GM19043 (cell line): ENCODE measurements around the gene MAPK7.

Experiments
- ATAC-seq: cut with Tn5 transposase; IDR thresholded peaks from one replicate; pipeline ENCODE4 v1.9.1; 2021; ENCODE audit warnings: low read depth; ENCODE audit not compliant: unreplicated experiment

The MAPK7 gene

DNA sequence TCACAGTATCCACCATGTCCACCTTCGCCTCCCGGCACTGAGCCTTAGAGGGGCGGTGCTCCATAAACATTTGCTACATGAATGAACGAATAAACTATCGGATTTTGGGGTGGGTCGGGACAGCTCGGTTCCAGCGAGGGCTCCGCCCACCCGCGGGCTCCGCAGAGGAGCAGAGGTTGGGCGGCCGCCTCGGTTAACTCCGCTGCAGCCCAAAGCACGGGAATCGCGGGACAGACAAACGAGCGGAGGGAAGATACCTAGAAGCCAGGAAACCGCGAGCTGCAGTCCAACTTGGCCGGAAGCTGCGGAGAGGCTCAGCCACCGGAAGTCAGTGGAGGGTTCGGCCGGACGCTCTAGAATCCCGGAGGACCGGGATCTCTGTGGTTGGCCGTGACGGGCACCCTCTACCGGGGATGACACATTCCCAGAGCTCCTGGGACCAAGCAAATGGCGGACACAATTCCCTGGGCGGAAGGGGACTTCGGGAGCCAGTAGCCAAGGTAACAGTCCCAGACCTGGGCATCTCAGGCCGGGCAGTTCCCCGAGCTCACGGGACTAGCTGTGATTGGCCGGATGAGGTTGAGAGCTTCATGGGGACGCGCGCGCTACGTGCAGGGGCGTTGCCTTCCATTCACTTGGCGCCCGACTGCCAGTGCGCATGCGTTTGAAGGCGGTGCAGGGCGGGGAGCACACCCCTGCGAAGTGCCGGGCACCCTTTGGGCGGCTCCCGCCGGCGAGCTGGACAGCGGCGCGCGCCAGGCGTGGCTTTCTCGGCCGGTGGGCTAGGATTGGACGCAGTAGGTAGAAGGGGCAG, 489 bp upstream of the MAPK7 start:
- peak; percentile 94 for ATAC-seq

DNA sequence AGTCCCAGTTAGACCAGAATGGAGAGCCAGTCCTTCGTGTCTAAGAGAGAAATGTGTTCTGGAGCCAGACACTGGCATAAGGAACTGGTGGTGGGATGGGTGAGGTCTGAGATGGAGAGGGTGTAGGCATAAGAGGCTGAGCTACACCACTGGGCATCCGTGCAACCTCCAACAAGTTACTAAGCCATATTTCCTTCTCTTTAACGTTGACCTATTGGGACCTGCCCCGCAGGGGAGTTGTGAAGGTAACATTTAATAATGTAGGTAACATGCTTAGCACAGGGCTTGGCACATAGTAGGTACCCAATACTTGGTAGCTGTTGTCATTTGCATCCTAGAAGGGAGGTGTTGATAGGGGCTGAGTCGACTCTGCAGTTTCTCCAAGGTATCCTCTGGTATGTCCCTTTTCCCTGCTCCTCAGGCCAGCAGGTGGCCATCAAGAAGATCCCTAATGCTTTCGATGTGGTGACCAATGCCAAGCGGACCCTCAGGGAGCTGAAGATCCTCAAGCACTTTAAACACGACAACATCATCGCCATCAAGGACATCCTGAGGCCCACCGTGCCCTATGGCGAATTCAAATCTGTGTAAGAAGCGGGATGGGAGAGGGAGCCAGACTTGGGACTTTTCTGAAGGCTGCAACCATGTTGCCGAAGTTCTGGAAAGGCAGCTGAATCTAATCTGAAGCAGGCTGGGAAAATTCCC, 1.2 kb downstream of the MAPK7 start:
- no peak for ATAC-seq

DNA sequence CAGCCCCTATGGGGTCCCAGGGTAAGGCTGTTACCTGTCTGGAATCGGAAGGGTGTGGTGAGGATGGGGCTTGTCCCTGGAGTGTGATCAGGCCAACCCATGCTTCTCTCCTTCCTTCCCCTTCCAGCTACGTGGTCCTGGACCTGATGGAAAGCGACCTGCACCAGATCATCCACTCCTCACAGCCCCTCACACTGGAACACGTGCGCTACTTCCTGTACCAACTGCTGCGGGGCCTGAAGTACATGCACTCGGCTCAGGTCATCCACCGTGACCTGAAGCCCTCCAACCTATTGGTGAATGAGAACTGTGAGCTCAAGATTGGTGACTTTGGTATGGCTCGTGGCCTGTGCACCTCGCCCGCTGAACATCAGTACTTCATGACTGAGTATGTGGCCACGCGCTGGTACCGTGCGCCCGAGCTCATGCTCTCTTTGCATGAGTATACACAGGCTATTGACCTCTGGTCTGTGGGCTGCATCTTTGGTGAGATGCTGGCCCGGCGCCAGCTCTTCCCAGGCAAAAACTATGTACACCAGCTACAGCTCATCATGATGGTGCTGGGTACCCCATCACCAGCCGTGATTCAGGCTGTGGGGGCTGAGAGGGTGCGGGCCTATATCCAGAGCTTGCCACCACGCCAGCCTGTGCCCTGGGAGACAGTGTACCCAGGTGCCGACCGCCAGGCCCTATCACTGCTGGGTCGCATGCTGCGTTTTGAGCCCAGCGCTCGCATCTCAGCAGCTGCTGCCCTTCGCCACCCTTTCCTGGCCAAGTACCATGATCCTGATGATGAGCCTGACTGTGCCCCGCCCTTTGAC, 2.4 kb downstream of the MAPK7 start:
- no peak for ATAC-seq

DNA sequence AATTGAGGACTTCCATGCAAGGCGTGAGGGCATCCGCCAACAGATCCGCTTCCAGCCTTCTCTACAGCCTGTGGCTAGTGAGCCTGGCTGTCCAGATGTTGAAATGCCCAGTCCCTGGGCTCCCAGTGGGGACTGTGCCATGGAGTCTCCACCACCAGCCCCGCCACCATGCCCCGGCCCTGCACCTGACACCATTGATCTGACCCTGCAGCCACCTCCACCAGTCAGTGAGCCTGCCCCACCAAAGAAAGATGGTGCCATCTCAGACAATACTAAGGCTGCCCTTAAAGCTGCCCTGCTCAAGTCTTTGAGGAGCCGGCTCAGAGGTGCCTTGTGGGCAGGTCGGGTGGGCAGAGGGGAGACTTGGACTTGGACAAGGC, 3.1 kb downstream of the MAPK7 start:
- no peak for ATAC-seq

DNA sequence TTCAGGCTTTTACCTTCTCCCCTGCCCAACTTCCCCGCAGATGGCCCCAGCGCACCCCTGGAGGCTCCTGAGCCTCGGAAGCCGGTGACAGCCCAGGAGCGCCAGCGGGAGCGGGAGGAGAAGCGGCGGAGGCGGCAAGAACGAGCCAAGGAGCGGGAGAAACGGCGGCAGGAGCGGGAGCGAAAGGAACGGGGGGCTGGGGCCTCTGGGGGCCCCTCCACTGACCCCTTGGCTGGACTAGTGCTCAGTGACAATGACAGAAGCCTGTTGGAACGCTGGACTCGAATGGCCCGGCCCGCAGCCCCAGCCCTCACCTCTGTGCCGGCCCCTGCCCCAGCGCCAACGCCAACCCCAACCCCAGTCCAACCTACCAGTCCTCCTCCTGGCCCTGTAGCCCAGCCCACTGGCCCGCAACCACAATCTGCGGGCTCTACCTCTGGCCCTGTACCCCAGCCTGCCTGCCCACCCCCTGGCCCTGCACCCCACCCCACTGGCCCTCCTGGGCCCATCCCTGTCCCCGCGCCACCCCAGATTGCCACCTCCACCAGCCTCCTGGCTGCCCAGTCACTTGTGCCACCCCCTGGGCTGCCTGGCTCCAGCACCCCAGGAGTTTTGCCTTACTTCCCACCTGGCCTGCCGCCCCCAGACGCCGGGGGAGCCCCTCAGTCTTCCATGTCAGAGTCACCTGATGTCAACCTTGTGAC, 3.6 kb downstream of the MAPK7 start:
- no peak for ATAC-seq

DNA sequence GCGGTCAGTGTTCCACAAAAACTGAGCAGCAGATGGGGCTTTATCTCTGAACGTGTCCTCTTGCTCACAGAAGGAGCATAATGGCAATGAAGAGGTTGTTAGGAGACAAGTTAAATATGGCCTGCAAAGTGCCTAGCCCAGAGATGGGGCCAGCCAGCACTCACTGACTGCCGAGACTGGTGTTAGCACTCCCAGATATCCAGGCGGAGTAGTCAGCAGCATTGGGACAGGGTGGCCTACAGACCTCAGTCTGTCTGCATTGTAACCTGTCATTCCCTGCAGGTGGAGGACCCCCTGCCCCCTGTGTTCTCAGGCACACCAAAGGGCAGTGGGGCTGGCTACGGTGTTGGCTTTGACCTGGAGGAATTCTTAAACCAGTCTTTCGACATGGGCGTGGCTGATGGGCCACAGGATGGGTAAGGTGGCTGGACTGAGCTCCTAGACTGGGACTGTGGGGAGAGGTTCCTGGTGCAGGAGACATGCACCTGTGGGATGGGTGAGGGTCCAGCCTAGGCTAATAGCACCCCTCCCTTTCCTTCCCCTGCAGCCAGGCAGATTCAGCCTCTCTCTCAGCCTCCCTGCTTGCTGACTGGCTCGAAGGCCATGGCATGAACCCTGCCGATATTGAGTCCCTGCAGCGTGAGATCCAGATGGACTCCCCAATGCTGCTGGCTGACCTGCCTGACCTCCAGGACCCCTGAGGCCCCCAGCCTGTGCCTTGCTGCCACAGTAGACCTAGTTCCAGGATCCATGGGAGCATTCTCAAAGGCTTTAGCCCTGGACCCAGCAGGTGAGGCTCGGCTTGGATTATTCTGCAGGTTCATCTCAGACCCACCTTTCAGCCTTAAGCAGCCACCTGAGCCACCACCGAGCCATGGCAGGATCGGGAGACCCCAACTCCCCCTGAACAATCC, 4.5 kb downstream of the MAPK7 start:
- no peak for ATAC-seq

DNA sequence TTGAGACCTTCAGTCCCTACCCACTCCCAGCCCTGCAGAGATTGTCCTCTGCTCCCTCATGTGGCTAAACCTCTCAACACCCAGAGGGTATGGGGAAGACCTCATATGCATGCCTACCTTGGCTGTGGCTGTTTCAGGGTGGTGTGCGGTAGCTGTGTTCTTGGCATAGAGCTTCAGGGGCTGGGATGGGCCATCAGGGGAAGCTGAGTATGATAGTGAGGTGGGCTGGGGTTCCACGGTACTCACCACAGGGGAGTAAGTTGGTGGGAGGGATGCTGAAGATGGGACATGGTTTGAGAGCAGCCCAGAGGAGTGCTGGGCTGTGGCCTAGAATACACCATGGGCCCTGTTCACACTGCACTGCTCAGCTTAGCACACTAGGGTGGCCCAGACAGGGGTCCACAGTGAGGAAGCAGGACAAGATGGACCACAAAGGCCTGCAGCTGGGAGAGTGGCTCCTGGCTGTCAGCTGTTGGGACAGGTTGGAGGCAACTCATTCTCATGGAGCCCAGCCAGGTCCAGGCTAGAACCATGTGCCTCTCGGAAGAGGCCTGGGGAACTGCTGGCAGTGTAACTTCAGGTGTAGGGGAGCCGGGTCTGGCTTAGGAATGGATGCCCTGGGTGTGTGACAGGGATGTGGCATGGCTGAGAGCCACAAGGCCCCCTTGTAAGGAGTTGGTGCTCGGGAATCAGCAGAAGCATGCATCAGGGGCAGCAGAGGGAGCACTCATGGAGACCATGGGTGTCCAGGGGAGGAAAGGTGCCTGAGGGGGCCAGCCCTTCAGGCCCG, 5.6 kb downstream of the MAPK7 start:
- ATAC-seq: no peak

DNA sequence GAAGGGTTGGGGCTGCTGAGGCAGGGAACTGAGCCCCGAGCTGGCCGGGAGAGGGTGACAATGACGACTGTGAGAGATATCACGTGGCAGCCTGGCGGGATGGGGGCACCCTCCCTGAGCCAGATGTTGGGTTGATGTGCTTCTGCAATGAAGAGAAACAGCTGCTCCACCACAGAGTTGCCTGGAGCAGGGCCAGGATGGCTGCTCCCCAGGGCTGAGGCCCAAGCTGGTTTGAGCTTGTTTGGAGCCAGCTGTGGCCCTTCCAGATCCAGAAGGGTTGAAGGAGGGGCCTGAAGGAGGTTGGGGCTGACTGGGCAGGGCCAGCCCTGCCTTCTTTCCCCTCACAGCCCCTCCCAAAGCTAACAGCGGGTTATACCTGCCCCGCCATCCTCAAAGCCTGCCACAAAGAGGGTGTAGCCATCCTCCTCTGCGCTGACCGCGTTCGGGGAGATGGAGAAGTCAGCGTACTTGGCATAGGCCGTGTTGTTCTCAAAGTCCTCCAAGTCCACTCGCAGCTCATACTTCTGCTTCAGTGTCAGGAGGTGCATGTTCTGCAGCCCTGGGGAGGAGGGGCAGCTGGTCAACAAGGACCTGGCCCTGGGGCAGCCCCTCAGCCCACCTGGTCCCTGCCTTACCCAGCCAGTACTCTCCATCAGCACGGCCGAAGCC, 6.6 kb downstream of the MAPK7 start:
- no peak for ATAC-seq

DNA sequence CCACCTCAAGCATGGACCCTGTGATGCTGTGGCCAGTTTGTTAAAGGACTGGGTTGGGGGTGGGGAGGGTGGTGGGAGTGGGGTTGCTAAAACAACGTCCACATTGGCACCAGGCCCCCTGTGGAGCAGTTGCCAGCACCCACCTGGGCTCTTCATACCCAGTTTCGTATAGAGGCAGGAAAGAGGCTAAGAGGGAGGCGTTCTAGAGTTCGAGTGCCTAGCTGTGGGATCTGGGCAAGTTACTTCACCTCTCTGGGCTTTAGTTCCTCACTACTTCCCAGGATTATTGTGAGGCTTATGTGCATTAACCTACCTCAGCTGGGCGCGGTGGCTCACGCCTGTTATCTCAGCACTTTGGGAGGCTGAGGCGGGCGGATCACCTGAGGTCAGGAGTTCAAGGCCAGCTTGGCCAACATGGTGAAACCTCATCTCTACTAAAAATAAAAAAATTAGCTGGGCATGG, 7.3 kb downstream of the MAPK7 start:
- ATAC-seq: no peak

DNA sequence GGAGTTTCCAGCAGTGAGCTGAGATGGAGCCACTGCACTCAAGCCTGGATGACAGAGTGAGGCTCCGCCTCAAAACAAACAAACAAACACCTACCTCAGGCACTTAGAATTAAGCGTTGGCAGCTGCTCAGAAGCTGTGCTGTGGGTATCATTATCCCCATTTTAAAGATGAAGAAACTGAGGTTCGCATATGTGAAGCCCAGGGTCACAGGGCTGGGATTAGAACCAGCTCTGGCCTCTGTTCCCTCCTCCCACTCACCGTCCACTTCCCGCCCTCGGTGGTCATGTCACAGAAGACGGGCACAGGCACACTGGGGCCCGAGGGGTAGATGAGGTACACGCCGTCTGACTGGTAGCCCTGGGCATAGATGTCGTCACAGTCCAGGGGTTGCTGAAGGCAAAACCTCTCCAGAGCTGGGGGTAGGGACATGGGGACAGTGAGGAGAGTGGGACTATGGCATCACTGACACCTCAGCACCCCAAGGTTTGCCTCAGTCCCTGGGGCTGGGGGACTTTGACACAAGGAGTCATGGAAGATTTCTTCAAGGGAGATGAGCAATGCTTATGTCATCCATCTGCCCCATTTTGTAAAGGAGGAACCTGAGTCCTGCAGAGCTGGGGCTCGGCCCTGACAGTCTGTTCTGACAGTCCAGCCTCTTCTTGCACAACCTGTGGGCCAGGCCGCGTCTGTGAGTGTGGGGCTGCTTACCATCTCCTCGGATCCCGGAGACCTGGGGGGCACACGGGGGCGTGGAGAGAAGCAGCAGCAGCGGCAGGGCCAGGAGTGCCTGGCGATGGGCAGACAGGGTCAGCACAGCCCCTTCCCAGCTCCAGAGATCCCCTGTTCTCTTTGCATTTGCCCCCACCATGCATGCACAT, 8.0 kb downstream of the MAPK7 start:
- ATAC-seq: no peak

DNA sequence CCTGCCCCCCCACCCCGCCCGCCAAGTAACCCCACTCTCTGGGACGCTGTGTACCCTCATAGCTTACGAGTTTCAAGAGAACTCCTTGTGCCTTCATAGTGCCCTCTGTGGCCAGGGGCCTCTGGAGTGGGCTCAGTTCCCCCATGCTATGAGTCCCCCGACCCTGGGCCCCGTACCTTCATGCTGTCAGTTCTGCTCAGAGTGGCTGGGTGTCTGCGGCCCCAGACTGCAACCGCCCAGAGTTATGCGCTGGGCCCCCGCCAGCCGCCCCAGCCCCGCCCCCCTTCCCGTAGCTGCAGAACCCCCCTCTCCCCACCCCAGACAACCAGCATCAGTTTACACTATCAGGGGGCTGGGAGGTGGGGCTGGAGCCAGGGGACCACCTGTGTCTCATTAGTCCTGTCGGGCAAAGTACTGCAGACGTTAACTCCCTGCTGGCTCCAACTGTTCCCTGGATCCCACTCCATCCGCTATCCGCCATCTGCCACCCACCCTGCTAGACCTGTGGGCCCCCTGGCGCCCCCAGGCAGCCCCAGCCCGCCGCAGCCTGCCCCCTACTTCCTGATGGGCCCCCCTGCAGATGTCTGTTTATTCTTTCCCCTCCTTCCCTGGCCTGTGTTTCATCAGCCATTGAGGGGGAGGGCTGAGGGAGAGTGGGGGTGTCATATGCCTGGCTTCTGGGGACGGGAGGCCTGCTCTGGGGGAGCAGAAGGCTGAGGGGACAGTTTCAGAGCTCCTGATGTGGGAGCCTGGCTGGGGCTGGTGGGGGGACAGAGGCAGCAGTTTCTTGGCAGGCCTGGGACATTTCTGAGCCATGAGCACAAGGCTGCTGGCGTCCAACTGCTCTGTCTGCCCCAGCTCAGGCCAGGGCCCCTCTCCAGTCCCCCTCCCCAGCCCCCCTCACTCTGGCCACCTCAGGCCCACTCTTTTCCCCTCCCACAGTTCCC, 8.9 kb downstream of the MAPK7 start, which contains the start of gene MFAP4:
MFAP4 (minus strand) TSS at position 217 of the 947 bp plus-strand sequence; CDS start at position 182, 35 bp downstream.
- ATAC-seq: no peak

DNA sequence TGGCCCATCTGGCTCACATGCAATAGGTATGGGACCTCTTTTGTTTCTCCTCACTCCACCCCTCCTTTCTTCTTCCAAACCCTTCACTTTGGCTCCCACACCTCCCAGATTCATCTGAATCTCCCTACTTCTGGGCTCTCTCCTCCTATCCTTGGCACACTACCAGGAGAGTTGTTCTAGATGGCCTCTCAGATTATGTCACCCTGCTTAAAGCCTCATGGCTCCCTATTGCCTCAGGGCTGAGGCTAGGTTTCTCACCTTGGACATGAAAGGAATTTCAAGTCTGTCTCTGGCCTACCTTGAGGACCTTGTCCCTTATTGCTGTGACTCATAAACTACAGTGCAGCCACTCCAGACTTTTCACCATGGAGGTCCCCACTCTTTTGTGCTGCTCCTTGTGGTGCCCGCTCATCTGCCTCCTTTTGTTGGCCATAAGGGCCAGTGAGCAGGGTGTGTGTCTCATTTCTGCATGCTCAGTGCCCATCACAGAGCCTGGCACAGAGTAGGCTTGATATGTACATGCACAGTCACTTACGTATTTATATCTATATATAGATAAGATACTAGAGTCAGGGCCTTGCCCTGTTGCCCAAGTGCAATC, 9.7 kb downstream of the MAPK7 start:
- ATAC-seq: no peak

DNA sequence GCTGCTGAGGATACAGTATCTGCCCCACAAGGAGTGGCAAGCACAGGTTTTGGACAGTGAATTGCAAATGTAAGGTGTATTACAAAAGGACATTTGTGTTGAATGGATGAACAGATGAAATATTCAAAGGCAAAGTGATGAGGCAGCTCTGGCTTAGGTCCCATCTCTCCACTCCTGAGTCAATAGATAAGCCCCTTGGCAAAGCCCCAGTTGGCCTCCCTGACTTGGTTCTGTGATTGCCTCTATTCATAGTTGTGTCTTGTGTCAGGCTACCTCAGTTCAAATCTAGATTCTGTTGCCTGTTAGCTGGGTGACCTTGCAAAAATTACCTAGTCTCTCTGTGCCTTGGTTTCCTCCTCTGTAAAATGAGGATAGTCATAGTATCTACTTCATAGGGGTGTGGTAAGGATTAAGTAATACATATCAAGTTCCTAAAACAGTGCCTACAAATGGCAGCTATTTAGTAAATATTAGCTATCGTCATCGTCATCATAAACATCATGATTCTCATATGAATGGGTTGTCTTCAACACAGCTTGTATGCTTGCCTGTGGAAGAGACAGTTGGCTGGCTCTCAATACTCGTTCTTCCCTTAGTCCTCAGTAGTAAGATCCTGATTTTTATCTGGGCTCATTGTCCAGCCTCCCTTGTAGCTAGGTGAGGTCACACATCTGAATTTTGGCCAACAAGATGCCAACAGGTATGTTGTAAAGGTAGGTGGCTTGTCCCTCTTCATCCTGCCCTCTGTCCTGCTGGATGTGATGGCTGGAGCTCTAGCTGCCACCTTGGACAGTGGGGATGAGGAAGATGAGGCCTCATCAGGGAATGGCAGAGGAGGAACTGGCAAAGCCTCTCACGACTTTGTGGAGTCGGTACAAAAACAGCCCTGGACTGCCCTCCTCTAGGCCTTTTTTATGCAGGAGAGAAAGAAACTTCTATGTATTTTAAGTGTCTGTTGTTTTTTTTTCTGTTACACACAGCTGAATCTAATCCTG, 10.8 kb downstream of the MAPK7 start:
- no peak for ATAC-seq

DNA sequence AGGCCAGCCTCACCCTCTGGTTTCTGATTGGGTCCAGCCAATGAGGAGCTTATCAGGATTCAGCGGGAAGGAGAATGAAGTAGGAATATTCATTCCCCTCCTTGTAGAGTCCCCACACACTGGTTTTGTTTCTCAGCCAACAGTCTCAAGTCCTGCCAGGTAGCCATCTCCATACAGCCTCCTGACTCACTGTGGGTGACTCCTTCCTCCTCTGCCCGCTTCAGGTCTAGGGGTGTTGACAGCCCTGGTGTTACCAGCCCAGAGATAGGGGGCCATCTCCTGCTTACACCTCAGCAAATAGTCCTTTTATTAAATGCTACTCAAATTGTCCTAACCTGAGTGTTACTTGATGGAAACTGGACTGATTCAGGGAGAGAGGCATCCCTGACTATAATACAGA, 12.7 kb downstream of the MAPK7 start:
- no peak for ATAC-seq
